Measurements from ENCODE around the gene NR3C1. TPM values are rescaled to one million over a fixed set of nuclear protein-coding genes. Genes with fewer than 3 reads are reported as not detected.

Gene NR3C1
- total and polyA plus RNA-seq, 2 of the 13 experiments (the other 11 are each of a cell fraction or from before 2014, with no cell fraction given): 10.0 to 24.3 TPM

GRCh38 chr5:143393524-143393923, 10.0 kb downstream of the NR3C1 start (continued):
- no peak for TF ChIP-seq DNMT1 (CRISPR knock-in tag; IDR thresholded peaks at IDR 0.05)
- no peak for TF ChIP-seq ZNF737 (CRISPR knock-in tag; IDR thresholded peaks at IDR 0.05; ENCODE audit: borderline replicate concordance)
- TF ChIP-seq, protein P1, sequence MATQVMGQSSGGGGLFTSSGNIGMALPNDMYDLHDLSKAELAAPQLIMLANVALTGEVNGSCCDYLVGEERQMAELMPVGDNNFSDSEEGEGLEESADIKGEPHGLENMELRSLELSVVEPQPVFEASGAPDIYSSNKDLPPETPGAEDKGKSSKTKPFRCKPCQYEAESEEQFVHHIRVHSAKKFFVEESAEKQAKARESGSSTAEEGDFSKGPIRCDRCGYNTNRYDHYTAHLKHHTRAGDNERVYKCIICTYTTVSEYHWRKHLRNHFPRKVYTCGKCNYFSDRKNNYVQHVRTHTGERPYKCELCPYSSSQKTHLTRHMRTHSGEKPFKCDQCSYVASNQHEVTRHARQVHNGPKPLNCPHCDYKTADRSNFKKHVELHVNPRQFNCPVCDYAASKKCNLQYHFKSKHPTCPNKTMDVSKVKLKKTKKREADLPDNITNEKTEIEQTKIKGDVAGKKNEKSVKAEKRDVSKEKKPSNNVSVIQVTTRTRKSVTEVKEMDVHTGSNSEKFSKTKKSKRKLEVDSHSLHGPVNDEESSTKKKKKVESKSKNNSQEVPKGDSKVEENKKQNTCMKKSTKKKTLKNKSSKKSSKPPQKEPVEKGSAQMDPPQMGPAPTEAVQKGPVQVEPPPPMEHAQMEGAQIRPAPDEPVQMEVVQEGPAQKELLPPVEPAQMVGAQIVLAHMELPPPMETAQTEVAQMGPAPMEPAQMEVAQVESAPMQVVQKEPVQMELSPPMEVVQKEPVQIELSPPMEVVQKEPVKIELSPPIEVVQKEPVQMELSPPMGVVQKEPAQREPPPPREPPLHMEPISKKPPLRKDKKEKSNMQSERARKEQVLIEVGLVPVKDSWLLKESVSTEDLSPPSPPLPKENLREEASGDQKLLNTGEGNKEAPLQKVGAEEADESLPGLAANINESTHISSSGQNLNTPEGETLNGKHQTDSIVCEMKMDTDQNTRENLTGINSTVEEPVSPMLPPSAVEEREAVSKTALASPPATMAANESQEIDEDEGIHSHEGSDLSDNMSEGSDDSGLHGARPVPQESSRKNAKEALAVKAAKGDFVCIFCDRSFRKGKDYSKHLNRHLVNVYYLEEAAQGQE (IDR thresholded peaks at IDR 0.05; ENCODE audit: borderline replicate concordance in 1 of 2, low read depth in 1 of 2, low read length in 2 of 2): no peak
- no peak for TF ChIP-seq PRDM15 (CRISPR knock-in tag; IDR thresholded peaks at IDR 0.05)
- TF ChIP-seq ZNF772 (CRISPR knock-in tag; IDR thresholded peaks at IDR 0.05): no peak
- TF ChIP-seq, protein P2, sequence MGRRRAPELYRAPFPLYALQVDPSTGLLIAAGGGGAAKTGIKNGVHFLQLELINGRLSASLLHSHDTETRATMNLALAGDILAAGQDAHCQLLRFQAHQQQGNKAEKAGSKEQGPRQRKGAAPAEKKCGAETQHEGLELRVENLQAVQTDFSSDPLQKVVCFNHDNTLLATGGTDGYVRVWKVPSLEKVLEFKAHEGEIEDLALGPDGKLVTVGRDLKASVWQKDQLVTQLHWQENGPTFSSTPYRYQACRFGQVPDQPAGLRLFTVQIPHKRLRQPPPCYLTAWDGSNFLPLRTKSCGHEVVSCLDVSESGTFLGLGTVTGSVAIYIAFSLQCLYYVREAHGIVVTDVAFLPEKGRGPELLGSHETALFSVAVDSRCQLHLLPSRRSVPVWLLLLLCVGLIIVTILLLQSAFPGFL (CRISPR knock-in tag; IDR thresholded peaks at IDR 0.05): no peak

All from HepG2 (cell line).